Loucy (cell line): ENCODE results near the gene HOXD13.

Experiments used
- EZH2phosphoT487 ChIP-seq: fragments of 200-600 bp; IDR thresholded peaks from 2 replicates; pipeline ENCODE4 v1.6.1; 2018; ENCODE audit warnings: antibody characterized with exemption, mild to moderate bottlenecking, moderate library complexity, borderline replicate concordance
- TF ChIP-seq, protein P1 (sequence below): fragments of 200-600 bp; sonication (generic); conservative IDR thresholded peaks from 2 replicates; pipeline ENCODE4 v1.5.1; 2014; ENCODE audit warnings: mild to moderate bottlenecking, antibody characterized with exemption, low read length

DNA sequence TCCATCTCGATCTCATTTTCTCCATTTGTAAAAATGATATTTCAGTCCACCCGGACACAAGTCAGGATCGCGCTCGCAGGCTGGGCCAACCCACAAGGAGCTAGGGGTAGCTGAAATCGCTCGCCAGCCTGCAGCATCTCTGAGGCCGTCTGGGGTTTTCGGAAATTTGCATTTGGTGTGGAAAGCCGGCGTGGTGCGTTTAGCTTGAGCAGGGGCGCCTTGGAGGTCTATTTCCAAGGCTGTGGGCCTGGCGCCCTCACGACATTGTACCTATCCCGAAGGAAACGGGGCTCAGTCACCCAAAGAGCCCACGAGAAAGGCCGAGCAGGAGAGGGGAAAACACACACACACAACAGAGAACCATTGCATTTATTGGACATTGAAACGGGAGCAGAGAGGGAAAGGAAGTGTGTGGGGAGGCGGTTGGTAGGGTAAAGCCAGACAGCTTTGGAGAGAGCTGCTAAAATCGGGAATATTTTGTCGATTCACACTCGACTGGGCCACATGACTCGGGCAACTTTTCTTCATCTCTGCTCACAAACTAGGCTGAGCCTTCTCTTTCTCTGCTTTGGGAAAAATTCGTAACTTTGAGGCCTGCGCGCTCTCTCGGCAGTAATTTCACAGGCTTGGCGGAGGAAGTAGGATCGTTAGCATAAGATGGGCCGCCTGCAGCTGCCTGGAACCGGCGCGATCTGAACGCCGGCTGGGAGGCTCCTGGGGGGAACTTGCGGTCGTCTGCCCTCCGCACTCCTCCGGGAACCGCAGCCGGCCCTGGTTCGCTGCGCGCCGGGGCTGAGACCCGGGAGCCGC, 35.9 kb downstream of the HOXD13 start:
- TF ChIP-seq, protein P1, sequence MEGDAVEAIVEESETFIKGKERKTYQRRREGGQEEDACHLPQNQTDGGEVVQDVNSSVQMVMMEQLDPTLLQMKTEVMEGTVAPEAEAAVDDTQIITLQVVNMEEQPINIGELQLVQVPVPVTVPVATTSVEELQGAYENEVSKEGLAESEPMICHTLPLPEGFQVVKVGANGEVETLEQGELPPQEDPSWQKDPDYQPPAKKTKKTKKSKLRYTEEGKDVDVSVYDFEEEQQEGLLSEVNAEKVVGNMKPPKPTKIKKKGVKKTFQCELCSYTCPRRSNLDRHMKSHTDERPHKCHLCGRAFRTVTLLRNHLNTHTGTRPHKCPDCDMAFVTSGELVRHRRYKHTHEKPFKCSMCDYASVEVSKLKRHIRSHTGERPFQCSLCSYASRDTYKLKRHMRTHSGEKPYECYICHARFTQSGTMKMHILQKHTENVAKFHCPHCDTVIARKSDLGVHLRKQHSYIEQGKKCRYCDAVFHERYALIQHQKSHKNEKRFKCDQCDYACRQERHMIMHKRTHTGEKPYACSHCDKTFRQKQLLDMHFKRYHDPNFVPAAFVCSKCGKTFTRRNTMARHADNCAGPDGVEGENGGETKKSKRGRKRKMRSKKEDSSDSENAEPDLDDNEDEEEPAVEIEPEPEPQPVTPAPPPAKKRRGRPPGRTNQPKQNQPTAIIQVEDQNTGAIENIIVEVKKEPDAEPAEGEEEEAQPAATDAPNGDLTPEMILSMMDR = no peak
- no peak for TF ChIP-seq EZH2phosphoT487
